GM20000 (cell line): Measurements from ENCODE around the gene PRKN.

ENCODE experiments used
- DNase-seq: peaks from one replicate; pipeline ENCODE4 v3.0.0; 2012; ENCODE audit warnings: low spot score
- CTCF ChIP-seq: IDR thresholded peaks from 2 replicates; pipeline ENCODE4 v1.5.1; 2012; ENCODE audit warnings: mild to moderate bottlenecking, control low read depth; ENCODE audit errors: extremely low read depth, missing control alignments

The PRKN gene

GRCh38 chr6:162722633-162723032 is 4.9 kb downstream of the PRKN start:
- no peak for DNase-seq
- TF ChIP-seq CTCF: no peak

GRCh38 chr6:162722226-162722625 is 5.3 kb downstream of the PRKN start:
- TF ChIP-seq CTCF: no peak

GRCh38 chr6:162721404-162721687 is 6.2 kb downstream of the PRKN start:
- DNase-seq: no peak
- TF ChIP-seq CTCF: no peak

More at GRCh38 chr6:162722226-162722625, 5.3 kb downstream of the PRKN start:
- DNase-seq: no peak

GRCh38 chr6:162719528-162719927 is 8.0 kb downstream of the PRKN start:
- TF ChIP-seq CTCF: no peak
- DNase-seq: no peak

GRCh38 chr6:162715601-162716000 is 12.0 kb downstream of the PRKN start:
- DNase-seq: no peak
- no peak for TF ChIP-seq CTCF

GRCh38 chr6:162713974-162714780 is 13.4 kb downstream of the PRKN start:
- no peak for TF ChIP-seq CTCF

GRCh38 chr6:162712694-162713093 is 14.9 kb downstream of the PRKN start:
- no peak for TF ChIP-seq CTCF
- no peak for DNase-seq

More at GRCh38 chr6:162713974-162714780, 13.4 kb downstream of the PRKN start:
- DNase-seq: no peak
